ENCODE measurements around the gene G6PC2.

Gene G6PC2

GRCh38 chr2:168912901-168913369 lies 11.8 kb downstream of the G6PC2 start:
- ChIA-PET POLR2A (no interaction called here), CTCF (interaction anchor here (0.6 to 1.4 kb wide), 3 partner anchors 140 to 1229 kb away, joined by 3 read pairs; no protein-coding TSS in a partner anchor)
- no peak for TF ChIP-seq CTCF (IDR thresholded peaks at IDR 0.05; ENCODE audit: insufficient read depth, low read length, missing control alignments)
- DNase-seq (ENCODE audit: low read depth, low spot score), result no peak
- H3K4me3 ChIP-seq (ENCODE audit: low read depth, low read length), result peak overlapping the region; percentile 36; the same call in 1 of the 2 replicates

- ChIA-PET CTCF (interaction anchor here (0.6 to 1.4 kb wide), 3 partner anchors 141 to 840 kb away, joined by 3 read pairs; no protein-coding TSS in a partner anchor), POLR2A (no interaction called here)
- no peak for TF ChIP-seq CTCF (IDR thresholded peaks at IDR 0.05; ENCODE audit: insufficient read depth, low read length, missing control alignments)
- no peak for DNase-seq (ENCODE audit: low read depth, low spot score)
- H3K4me3 ChIP-seq (ENCODE audit: low read depth, low read length), result no peak overlapping the region
These were observed 12.4 kb downstream of the G6PC2 start for GRCh38 chr2:168913495-168913894.

- ChIA-PET POLR2A (no interaction called here), CTCF (no interaction called here)
- TF ChIP-seq CTCF (IDR thresholded peaks at IDR 0.05; ENCODE audit: insufficient read depth, low read length, missing control alignments), result no peak
- no peak overlapping the region for H3K4me3 ChIP-seq (ENCODE audit: low read depth, low read length)
- DNase-seq (ENCODE audit: low read depth, low spot score), result no peak
These were observed 14.6 kb downstream of the G6PC2 start for GRCh38 chr2:168915441-168916330.

- ChIA-PET CTCF (no interaction called here), POLR2A (no interaction called here)
- DNase-seq (ENCODE audit: low read depth, low spot score), result no peak
- H3K4me3 ChIP-seq (ENCODE audit: low read depth, low read length), result no peak overlapping the region
- no peak for TF ChIP-seq CTCF (IDR thresholded peaks at IDR 0.05; ENCODE audit: insufficient read depth, low read length, missing control alignments)
These were observed 15.2 kb downstream of the G6PC2 start for GRCh38 chr2:168916331-168916675.

GRCh38 chr2:168920504-168921157 lies 19.5 kb downstream of the G6PC2 start:
- no peak for DNase-seq (ENCODE audit: low read depth, low spot score)
- no peak overlapping the region for H3K4me3 ChIP-seq (ENCODE audit: low read depth, low read length)
- TF ChIP-seq CTCF (IDR thresholded peaks at IDR 0.05; ENCODE audit: insufficient read depth, low read length, missing control alignments), result peak; percentile 27
- ChIA-PET CTCF (interaction anchor here (0.7 to 3.7 kb wide), 19 partner anchors 10 to 785 kb away, joined by 3 to 45 read pairs (median 3); no protein-coding TSS in a partner anchor), POLR2A (no interaction called here)

Data from AG04449 (cell line).